Measurements from ENCODE around the gene CEP68.

Gene CEP68

GRCh38 chr2:65134158-65134557, 77.9 kb downstream of the CEP68 start:
- no peak for DNase-seq

GRCh38 chr2:65136253-65136652, 80.0 kb downstream of the CEP68 start:
- no peak for DNase-seq

Data from MV-4-11 (cell line).